IMR-90 (cell line): ENCODE data around the gene PARVB. TPM values are rescaled to one million over a fixed set of nuclear protein-coding genes. Genes with fewer than 3 reads are reported as not detected.

Source experiments
- ATAC-seq: fragments of 200-7000 bp; cut with Tn5 transposase; 2 replicates; pipeline ENCODE4 v1.9.1; 2020; ENCODE audit warnings: low read depth, mild to moderate bottlenecking, moderate library complexity
- BruUV-seq: library from RNA; stranded (reverse); fragments of 400-500 nt; replicated peaks from 2 replicates; lab custom pipeline; 2021; lab: Mats Ljungman, UMichigan
- CTCF ChIA-PET: fragments of 300-600 bp; formaldehyde crosslinking; extraction: SDS; loops from one replicate; lab custom pipeline; 2021; ENCODE audit warnings: antibody characterized with exemption; lab: Yijun Ruan, JAX
- POLR2A ChIA-PET: fragments of 300-600 bp; sonication (Branson Sonifier 250); formaldehyde crosslinking; loops from one replicate; lab custom pipeline; 2022; ENCODE audit warnings: antibody characterized with exemption; ENCODE audit not compliant: unreplicated experiment; lab: Charles Lee
- DNase-seq: peaks from one replicate; pipeline ENCODE4 v3.0.0; 2013
- H2AFZ ChIP-seq: replicated peaks from 2 replicates; pipeline ENCODE3; 2013; ENCODE audit warnings: low read length, mild to moderate bottlenecking; ENCODE audit not compliant: poor library complexity
- H2AK5ac ChIP-seq: 2 replicates; pipeline ENCODE4 v1.6.1; 2013; ENCODE audit warnings: low read depth, low read length, inconsistent platforms
- H2AK9ac ChIP-seq: replicated peaks from 2 replicates; pipeline ENCODE3; 2013; ENCODE audit warnings: mild to moderate bottlenecking, low read depth, low read length, moderate library complexity; ENCODE audit not compliant: poor library complexity
- H2BK120ac ChIP-seq: 2 replicates; pipeline ENCODE4 v1.6.1; 2013; ENCODE audit warnings: low read depth, low read length, inconsistent platforms
- H2BK15ac ChIP-seq: 3 replicates; pipeline ENCODE4 v1.6.1; 2013; ENCODE audit warnings: low read depth, low read length, inconsistent platforms
- H2BK20ac ChIP-seq: 2 replicates; pipeline ENCODE4 v1.6.1; 2013; ENCODE audit warnings: low read depth, mild to moderate bottlenecking, inconsistent platforms, low read length, moderate library complexity
- H2BK5ac ChIP-seq: 2 replicates; pipeline ENCODE4 v1.6.1; 2013; ENCODE audit warnings: mild to moderate bottlenecking, low read depth, low read length, inconsistent platforms; ENCODE audit not compliant: poor library complexity, severe bottlenecking
- H3K14ac ChIP-seq: replicated peaks from 2 replicates; pipeline ENCODE4 v1.6.1; 2013; ENCODE audit warnings: low read depth, low read length, inconsistent platforms
- H3K18ac ChIP-seq: 2 replicates; pipeline ENCODE4 v1.6.1; 2013; ENCODE audit warnings: low read depth, low read length, control low read depth
- H3K23ac ChIP-seq: 2 replicates; pipeline ENCODE4 v1.6.1; 2013; ENCODE audit warnings: low read depth, low read length, inconsistent platforms
- H3K27ac ChIP-seq: 2 replicates; pipeline ENCODE4 v1.5.1; 2013; ENCODE audit warnings: mild to moderate bottlenecking, control low read depth, low read length; ENCODE audit not compliant: insufficient read depth
- H3K27me3 ChIP-seq: 2 replicates; pipeline ENCODE4 v1.6.1; 2013; ENCODE audit warnings: low read length; ENCODE audit not compliant: control insufficient read depth, insufficient read depth
- H3K36me3 ChIP-seq: 2 replicates; pipeline ENCODE4 v1.6.1; 2013; ENCODE audit warnings: low read length, mixed read lengths; ENCODE audit not compliant: control insufficient read depth, insufficient read depth
- H3K4ac ChIP-seq: 2 replicates; pipeline ENCODE4 v1.6.1; 2013; ENCODE audit warnings: low read depth, low read length, inconsistent platforms
- H3K4me1 ChIP-seq: 2 replicates; pipeline ENCODE4 v1.6.1; 2013; ENCODE audit warnings: low read length, mixed read lengths; ENCODE audit not compliant: control insufficient read depth, insufficient read depth
- H3K4me2 ChIP-seq: 2 replicates; pipeline ENCODE4 v1.6.1; 2013; ENCODE audit warnings: low read depth, mild to moderate bottlenecking, control low read depth, low read length, moderate library complexity
- H3K4me3 ChIP-seq: 2 replicates; pipeline ENCODE4 v1.5.1; 2013; ENCODE audit warnings: low read depth, mild to moderate bottlenecking, control low read depth, low read length, moderate library complexity; ENCODE audit not compliant: insufficient read depth
- H3K56ac ChIP-seq: 2 replicates; pipeline ENCODE4 v1.6.1; 2013; ENCODE audit warnings: low read length, inconsistent platforms; ENCODE audit not compliant: insufficient read depth; ENCODE audit errors: extremely low read depth
- H3K79me1 ChIP-seq, 2 experiments: 2 replicates each; pipeline ENCODE4 v1.6.1; 2013; ENCODE audit warnings: low read length in 2 of 2, inconsistent platforms in 1 of 2, low read depth in 1 of 2
- H3K9ac ChIP-seq: 2 replicates; pipeline ENCODE4 v1.6.1; 2013; ENCODE audit warnings: low read depth, low read length, control low read depth
- H3K9me1 ChIP-seq: 2 replicates; pipeline ENCODE4 v1.6.1; 2013; ENCODE audit warnings: low read length, inconsistent platforms; ENCODE audit not compliant: insufficient read depth
- H3K9me3 ChIP-seq: 2 replicates; pipeline ENCODE4 v1.6.1; 2013; ENCODE audit warnings: low read length; ENCODE audit not compliant: control insufficient read depth, insufficient read depth
- H4K20me1 ChIP-seq: 2 replicates; pipeline ENCODE4 v1.6.1; 2013; ENCODE audit warnings: low read length, inconsistent platforms; ENCODE audit not compliant: insufficient read depth
- H4K5ac ChIP-seq: 2 replicates; pipeline ENCODE4 v1.6.1; 2013; ENCODE audit warnings: mild to moderate bottlenecking, low read depth, low read length, control low read depth
- H4K8ac ChIP-seq, 2 experiments: 2 replicates each; pipeline ENCODE4 v1.6.1; 2013; ENCODE audit warnings: low read depth in 2 of 2, low read length in 2 of 2, control low read depth in 1 of 2, inconsistent platforms in 1 of 2
- H4K91ac ChIP-seq: 2 replicates; pipeline ENCODE4 v1.6.1; 2013; ENCODE audit warnings: low read depth, low read length, inconsistent platforms; ENCODE audit not compliant: insufficient read depth
- BHLHE40 ChIP-seq: fragments of 150-350 bp; IDR thresholded peaks from 2 replicates; pipeline ENCODE4 v1.6.1; 2016; ENCODE audit warnings: mild to moderate bottlenecking, low read depth, low read length
- CHD1 ChIP-seq: IDR thresholded peaks from 2 replicates; pipeline ENCODE4 v1.6.1; 2012; ENCODE audit warnings: low read depth, low read length, improper control_type of control experiment
- CTCF ChIP-seq: conservative IDR thresholded peaks from 2 replicates; pipeline ENCODE4 v1.5.1; 2012; ENCODE audit warnings: mild to moderate bottlenecking, low read depth, low read length, improper control_type of control experiment
- FOS ChIP-seq: fragments of 150-350 bp; IDR thresholded peaks from 2 replicates; pipeline ENCODE4 v1.6.1; 2016; ENCODE audit warnings: low read depth, low read length
- MAFK ChIP-seq: IDR thresholded peaks from 2 replicates; pipeline ENCODE4 v1.6.1; 2012; ENCODE audit warnings: low read depth, low read length, improper control_type of control experiment
- MAZ ChIP-seq: IDR thresholded peaks from 2 replicates; pipeline ENCODE4 v1.6.1; 2012; ENCODE audit warnings: low read depth, mild to moderate bottlenecking, low read length, improper control_type of control experiment, moderate library complexity, borderline replicate concordance
- MXI1 ChIP-seq: IDR thresholded peaks from 2 replicates; pipeline ENCODE4 v1.6.1; 2012; ENCODE audit warnings: low read depth, mild to moderate bottlenecking, low read length, moderate library complexity, borderline replicate concordance
- NFE2L2 ChIP-seq: fragments of 150-350 bp; IDR thresholded peaks from 2 replicates; pipeline ENCODE4 v1.6.1; 2016; ENCODE audit warnings: low read depth, mild to moderate bottlenecking, low read length
- RAD21 ChIP-seq: IDR thresholded peaks from 2 replicates; pipeline ENCODE4 v1.6.1; 2012; ENCODE audit warnings: low read length, improper control_type of control experiment
- RCOR1 ChIP-seq: IDR thresholded peaks from 2 replicates; pipeline ENCODE4 v1.6.1; 2012; ENCODE audit warnings: mild to moderate bottlenecking, low read length, improper control_type of control experiment; ENCODE audit not compliant: insufficient replicate concordance
- RFX5 ChIP-seq: IDR thresholded peaks from 2 replicates; pipeline ENCODE4 v1.8.0; 2012; ENCODE audit warnings: low read depth, mild to moderate bottlenecking, low read length, moderate library complexity
- SMC3 ChIP-seq: fragments of 150-350 bp; IDR thresholded peaks from 2 replicates; pipeline ENCODE4 v1.6.1; 2016; ENCODE audit warnings: low read depth, mild to moderate bottlenecking, antibody characterized with exemption, low read length, moderate library complexity
- USF2 ChIP-seq: fragments of 150-350 bp; IDR thresholded peaks from 2 replicates; pipeline ENCODE4 v1.6.1; 2017; ENCODE audit warnings: mild to moderate bottlenecking, antibody characterized with exemption, low read length, low read depth
- WGBS, 2 experiments: methylation state at CpG; one replicate each; pipeline versions ENCODE4 v1.1.5 to v1.1.7; 2013; ENCODE audit warnings: missing lambda C conversion rate in 2 of 2; ENCODE audit not compliant: insufficient read length in 1 of 2; ENCODE audit errors: extremely low coverage in 2 of 2; 5-methylcytosine and 5-hydroxymethylcytosine counted together
- dilution Hi-C: fragments of 300-500 bp; cut with HindIII; formaldehyde crosslinking; loops from one replicate; pipeline ENCODE4 v1.14.3; 2018; ENCODE audit warnings: low sequenced_read_pairs; ENCODE audit not compliant: unreplicated experiment
- in situ Hi-C: fragments of 300-500 bp; cut with MboI; formaldehyde crosslinking; loops from 3 replicates; pipeline ENCODE4 v1.14.3; 2019; ENCODE audit warnings: low sequenced_read_pairs, inconsistent platforms, mixed read lengths
- intact Hi-C: fragments of 100-400 bp; cut with micrococcal nuclease; formaldehyde crosslinking; loops from 2 replicates; pipeline ENCODE4 v1.10.0; 2022
- polyA plus RNA-seq, 3 experiments: library from polyadenylated mRNA; depleted of rRNA; stranded (reverse); fragments of >200 nt; gene quantifications; 2 replicates each; pipeline ENCODE4 v1.2.3, GENCODE V29; 2012; ENCODE audit warnings: low replicate concordance in 1 of 3
- total RNA-seq: library from RNA; depleted of rRNA; stranded (reverse); fragments of >200 nt; gene quantifications from 2 replicates; pipeline ENCODE4 v1.2.3, GENCODE V29; 2012

Gene PARVB
- total and polyA plus RNA-seq, 2 of the 4 experiments (the other 2 are of a cell fraction) = 44.3 to 53.9 TPM

- H3K27me3 ChIP-seq = no peaks in the 10 kb centered on the region
- H2AFZ ChIP-seq = no peak overlapping the region
- no peaks in the 10 kb centered on the region for H3K9me1 ChIP-seq
- H3K36me3 ChIP-seq = no peaks in the 10 kb centered on the region; the same call in 1 of the 2 replicates
- no peak overlapping the region for H3K4me2 ChIP-seq
- H2BK15ac ChIP-seq = no peak overlapping the region
- H3K4ac ChIP-seq = no peak overlapping the region
- intact Hi-C loops (no loop called here), dilution Hi-C loops (no loop called here), in situ Hi-C loops (no loop called here)
- no peak overlapping the region for H2BK5ac ChIP-seq
- H3K18ac ChIP-seq = no peak overlapping the region
- H3K4me3 ChIP-seq = no peak overlapping the region
- H4K5ac ChIP-seq = no peak overlapping the region
- H2BK120ac ChIP-seq = no peak overlapping the region
- POLR2A ChIA-PET = no interaction called here
- H4K8ac ChIP-seq = no peak overlapping the region
- no peak overlapping the region for H4K91ac ChIP-seq
- ATAC-seq = no peak
- no peak for DNase-seq
- H3K4me1 ChIP-seq = no peaks in the 10 kb centered on the region; the same call in 1 of the 2 replicates
- no peaks in the 10 kb centered on the region for H4K20me1 ChIP-seq
- H2AK9ac ChIP-seq = no peak overlapping the region
- no TSS peak for BruUV-seq
- H3K56ac ChIP-seq = no peak overlapping the region
- H2AK5ac ChIP-seq = no peak overlapping the region
- H3K14ac ChIP-seq = no peak overlapping the region
- WGBS, 2 experiments = 66% methylated on average over 6 of the region's 14 CpGs; no CpG with 5 or more reads in 1 of the 2 experiments
- no peak overlapping the region for H3K27ac ChIP-seq
- no peak overlapping the region for H3K23ac ChIP-seq
- H2BK20ac ChIP-seq = no peak overlapping the region
- no peak for TF ChIP-seq MAFK
- TF ChIP-seq BHLHE40 = no peak
- no peak for TF ChIP-seq FOS
- no peak for TF ChIP-seq SMC3
- TF ChIP-seq MXI1 = no peak
- no peak for TF ChIP-seq RCOR1
- no peak for TF ChIP-seq CHD1
- TF ChIP-seq NFE2L2 = no peak
- TF ChIP-seq CTCF = no peak
- no peak for TF ChIP-seq RAD21
- TF ChIP-seq MAZ = no peak
- TF ChIP-seq USF2 = no peak
- no peak for TF ChIP-seq RFX5
- no peak overlapping the region for H3K9ac ChIP-seq
- no peaks in the 10 kb centered on the region for H3K9me3 ChIP-seq
- no peaks in the 10 kb centered on the region for H3K79me1 ChIP-seq
- CTCF ChIA-PET = no interaction called here
Observed at GRCh38 chr22:44108806-44109385, 84.8 kb downstream of the PARVB start.
